Mesendoderm (in vitro differentiated cells): ENCODE data around the gene KDSR.

Source experiments
- DNase-seq: peaks from one replicate; pipeline ENCODE4 v3.0.0; 2013
- H2AK5ac ChIP-seq: 2 replicates; pipeline ENCODE4 v1.6.1; 2013; ENCODE audit warnings: low read length, inconsistent platforms
- H2BK120ac ChIP-seq: 2 replicates; pipeline ENCODE4 v1.6.1; 2013; ENCODE audit warnings: low read depth, mild to moderate bottlenecking, low read length, moderate library complexity, mixed read lengths
- H2BK15ac ChIP-seq: replicated peaks from 2 replicates; pipeline ENCODE4 v1.6.1; 2013; ENCODE audit warnings: low read depth, mild to moderate bottlenecking, moderate library complexity
- H2BK5ac ChIP-seq: 2 replicates; pipeline ENCODE4 v1.6.1; 2013; ENCODE audit warnings: low read length, inconsistent platforms
- H3K18ac ChIP-seq: 2 replicates; pipeline ENCODE4 v1.6.1; 2013; ENCODE audit warnings: mild to moderate bottlenecking, low read length, mixed read lengths
- H3K23ac ChIP-seq: one replicate; pipeline ENCODE4 v1.6.1; 2013; ENCODE audit warnings: low read length
- H3K27ac ChIP-seq: 2 replicates; pipeline ENCODE4 v1.5.1; 2013; ENCODE audit warnings: low read depth, mild to moderate bottlenecking, inconsistent platforms, low read length, moderate library complexity
- H3K27me3 ChIP-seq: 2 replicates; pipeline ENCODE4 v1.6.1; 2013; ENCODE audit warnings: low read length, control low read depth, mild to moderate bottlenecking, inconsistent platforms; ENCODE audit not compliant: insufficient read depth, poor library complexity
- H3K36me3 ChIP-seq: 2 replicates; pipeline ENCODE4 v1.6.1; 2013; ENCODE audit warnings: low read length, inconsistent platforms; ENCODE audit not compliant: control insufficient read depth, insufficient read depth
- H3K4ac ChIP-seq: one replicate; pipeline ENCODE4 v1.6.1; 2013; ENCODE audit warnings: low read depth, mild to moderate bottlenecking, low read length, moderate library complexity
- H3K4me1 ChIP-seq: 2 replicates; pipeline ENCODE4 v1.6.1; 2013; ENCODE audit warnings: low read depth, low read length, inconsistent platforms; ENCODE audit not compliant: control insufficient read depth
- H3K4me2 ChIP-seq: 2 replicates; pipeline ENCODE4 v1.6.1; 2013; ENCODE audit warnings: low read length
- H3K4me3 ChIP-seq: 2 replicates; pipeline ENCODE4 v1.5.1; 2013; ENCODE audit warnings: mild to moderate bottlenecking, low read length
- H3K56ac ChIP-seq: one replicate; pipeline ENCODE4 v1.6.1; 2013; ENCODE audit warnings: low read length
- H3K79me1 ChIP-seq: 2 replicates; pipeline ENCODE4 v1.6.1; 2013; ENCODE audit warnings: low read length, inconsistent platforms
- H3K79me2 ChIP-seq: 2 replicates; pipeline ENCODE4 v1.6.1; 2013; ENCODE audit warnings: mild to moderate bottlenecking, low read length; ENCODE audit not compliant: control insufficient read depth, insufficient read depth
- H3K9ac ChIP-seq: 2 replicates; pipeline ENCODE4 v1.6.1; 2013; ENCODE audit warnings: low read length, inconsistent platforms
- H4K5ac ChIP-seq: one replicate; pipeline ENCODE4 v1.6.1; 2013; ENCODE audit warnings: low read length
- H4K8ac ChIP-seq: one replicate; pipeline ENCODE4 v1.6.1; 2013; ENCODE audit warnings: low read depth, mild to moderate bottlenecking, control low read depth, low read length, moderate library complexity
- WGBS: extraction: QIAGEN DNeasy Blood & Tissue Kit; methylation state at CpG from one replicate; pipeline ENCODE4 v1.1.7; 2013; ENCODE audit warnings: low lambda C conversion rate, missing lambda C conversion rate; ENCODE audit not compliant: insufficient coverage; ENCODE audit errors: extremely low coverage; 5-methylcytosine and 5-hydroxymethylcytosine counted together

The KDSR gene

DNA sequence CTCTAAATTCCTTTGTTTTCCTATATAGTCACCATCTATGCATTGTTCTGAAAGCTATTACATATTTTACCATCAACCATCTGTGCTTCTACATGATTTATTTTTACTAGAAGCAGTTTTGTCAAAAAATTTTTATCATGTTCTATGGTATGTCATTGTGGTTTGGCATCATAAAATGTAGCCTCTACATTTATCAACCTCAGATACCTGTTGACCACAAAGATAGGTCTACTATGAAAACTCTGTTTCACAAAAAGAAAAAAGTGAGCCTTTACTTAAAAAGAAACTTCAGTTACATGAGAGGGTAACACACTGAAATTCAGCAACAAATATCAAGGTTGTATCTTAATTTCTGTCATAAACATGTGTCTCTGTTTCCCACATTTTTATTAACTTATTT, 51.1 kb downstream of the KDSR start:
- Histone ChIP-seq H3K9ac (no peak overlapping the region), H3K56ac (no peak overlapping the region), H2BK15ac (no peak overlapping the region), H3K79me2 (no peaks in the 10 kb centered on the region), H3K4me3 (no peak overlapping the region), H2BK5ac (no peak overlapping the region), H3K4me1 (no peaks in the 10 kb centered on the region), H2AK5ac (no peak overlapping the region), H3K36me3 (no peaks in the 10 kb centered on the region), H3K18ac (no peak overlapping the region), H4K5ac (no peak overlapping the region), H4K8ac (no peak overlapping the region), H3K79me1 (no peaks in the 10 kb centered on the region), H3K23ac (no peak overlapping the region), H3K4ac (no peak overlapping the region), H3K4me2 (no peak overlapping the region), H2BK120ac (no peak overlapping the region), H3K27me3 (peaks cover 13% of the 10 kb centered on the region), H3K27ac (no peak overlapping the region)
- DNase-seq = no peak

GRCh38 chr18:63315131-63315662, 51.8 kb downstream of the KDSR start:
- no peak overlapping the region for H4K5ac ChIP-seq
- H3K4ac ChIP-seq = no peak overlapping the region
- WGBS = no CpG with 5 or more reads among the region's 3 CpGs
- no peak for DNase-seq
- peaks cover 13% of the 10 kb centered on the region for H3K27me3 ChIP-seq
- H3K23ac ChIP-seq = no peak overlapping the region
- H3K18ac ChIP-seq = no peak overlapping the region
- H3K4me3 ChIP-seq = no peak overlapping the region
- H3K79me1 ChIP-seq = no peaks in the 10 kb centered on the region
- H3K36me3 ChIP-seq = no peaks in the 10 kb centered on the region
- no peak overlapping the region for H4K8ac ChIP-seq
- H3K56ac ChIP-seq = no peak overlapping the region
- no peak overlapping the region for H2BK5ac ChIP-seq
- H2AK5ac ChIP-seq = no peak overlapping the region
- H3K27ac ChIP-seq = no peak overlapping the region
- H3K4me2 ChIP-seq = no peak overlapping the region
- H2BK120ac ChIP-seq = no peak overlapping the region
- H3K4me1 ChIP-seq = no peaks in the 10 kb centered on the region
- no peak overlapping the region for H2BK15ac ChIP-seq
- H3K79me2 ChIP-seq = no peaks in the 10 kb centered on the region
- no peak overlapping the region for H3K9ac ChIP-seq

- no peak overlapping the region for H3K4ac ChIP-seq
- H3K56ac ChIP-seq = no peak overlapping the region
- no peak overlapping the region for H3K18ac ChIP-seq
- H3K4me2 ChIP-seq = no peak overlapping the region
- H3K4me3 ChIP-seq = no peak overlapping the region
- H4K8ac ChIP-seq = no peak overlapping the region
- no peak overlapping the region for H2BK5ac ChIP-seq
- H2BK120ac ChIP-seq = no peak overlapping the region
- no peaks in the 10 kb centered on the region for H3K4me1 ChIP-seq
- no peak overlapping the region for H3K27ac ChIP-seq
- WGBS = no CpG with 5 or more reads among the region's 4 CpGs
- no peak overlapping the region for H4K5ac ChIP-seq
- H3K23ac ChIP-seq = no peak overlapping the region
- no peaks in the 10 kb centered on the region for H3K79me2 ChIP-seq
- no peak overlapping the region for H3K9ac ChIP-seq
- no peaks in the 10 kb centered on the region for H3K36me3 ChIP-seq
- H3K79me1 ChIP-seq = no peaks in the 10 kb centered on the region
- H2BK15ac ChIP-seq = no peak overlapping the region
- peaks cover 10% of the 10 kb centered on the region for H3K27me3 ChIP-seq
- no peak for DNase-seq
- H2AK5ac ChIP-seq = no peak overlapping the region
Measured at GRCh38 chr18:63314062-63314790, 52.8 kb downstream of the KDSR start.

DNA sequence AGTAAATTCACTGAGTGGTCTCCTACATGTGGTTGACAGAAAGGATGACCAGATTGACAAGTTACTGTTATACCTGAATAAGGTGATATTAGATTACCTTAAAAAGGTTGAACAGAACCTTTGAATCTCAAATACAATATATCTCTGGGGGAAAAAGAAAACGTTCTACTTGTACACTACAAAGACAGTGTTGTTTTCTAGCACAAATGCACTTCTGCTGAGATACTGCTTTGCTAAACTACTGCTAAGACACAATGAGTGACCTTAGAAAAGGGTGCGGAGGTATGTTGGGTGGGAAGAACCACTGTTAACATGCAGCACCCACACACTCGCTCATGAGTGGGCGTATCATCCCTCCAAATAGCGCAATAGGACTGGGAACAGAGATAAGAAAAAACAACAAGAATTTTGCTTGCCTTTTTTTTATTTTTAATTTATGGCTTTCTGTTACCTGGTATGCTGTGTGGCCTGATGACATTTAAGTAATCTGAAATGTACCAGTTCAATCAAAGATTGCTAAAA, 53.5 kb downstream of the KDSR start:
- H3K4ac ChIP-seq = no peak overlapping the region
- H2BK15ac ChIP-seq = no peak overlapping the region
- no peak overlapping the region for H3K56ac ChIP-seq
- H3K23ac ChIP-seq = no peak overlapping the region
- no peak overlapping the region for H2BK120ac ChIP-seq
- no peak overlapping the region for H3K4me3 ChIP-seq
- H3K18ac ChIP-seq = no peak overlapping the region
- DNase-seq = no peak
- H3K79me2 ChIP-seq = no peaks in the 10 kb centered on the region
- H2BK5ac ChIP-seq = no peak overlapping the region
- no peaks in the 10 kb centered on the region for H3K79me1 ChIP-seq
- no peaks in the 10 kb centered on the region for H3K4me1 ChIP-seq
- no peak overlapping the region for H2AK5ac ChIP-seq
- H3K4me2 ChIP-seq = no peak overlapping the region
- H3K27ac ChIP-seq = no peak overlapping the region
- no peak overlapping the region for H3K9ac ChIP-seq
- H4K8ac ChIP-seq = no peak overlapping the region
- H3K36me3 ChIP-seq = no peaks in the 10 kb centered on the region
- H4K5ac ChIP-seq = no peak overlapping the region
- peaks cover 3% of the 10 kb centered on the region for H3K27me3 ChIP-seq
- WGBS = no CpG with 5 or more reads among the region's 5 CpGs

GRCh38 chr18:63312737-63313395, 54.1 kb downstream of the KDSR start:
- H3K4ac ChIP-seq = no peak overlapping the region
- H2BK15ac ChIP-seq = no peak overlapping the region
- H3K4me3 ChIP-seq = no peak overlapping the region
- H2BK120ac ChIP-seq = no peak overlapping the region
- H2BK5ac ChIP-seq = no peak overlapping the region
- no peaks in the 10 kb centered on the region for H3K4me1 ChIP-seq
- no peaks in the 10 kb centered on the region for H3K36me3 ChIP-seq
- H3K56ac ChIP-seq = no peak overlapping the region
- peaks cover 2% of the 10 kb centered on the region for H3K27me3 ChIP-seq
- H2AK5ac ChIP-seq = no peak overlapping the region
- H4K8ac ChIP-seq = no peak overlapping the region
- H3K79me2 ChIP-seq = no peaks in the 10 kb centered on the region
- H3K4me2 ChIP-seq = no peak overlapping the region
- H3K18ac ChIP-seq = no peak overlapping the region
- H3K23ac ChIP-seq = no peak overlapping the region
- no peaks in the 10 kb centered on the region for H3K79me1 ChIP-seq
- no peak overlapping the region for H4K5ac ChIP-seq
- no CpG with 5 or more reads among the region's 5 CpGs for WGBS
- no peak overlapping the region for H3K27ac ChIP-seq
- no peak overlapping the region for H3K9ac ChIP-seq
- DNase-seq = no peak
